Loucy (cell line): ENCODE data around the gene C9orf153.

Experiments
- CTCF ChIP-seq: fragments of 200-600 bp; sonication (generic); conservative IDR thresholded peaks from 2 replicates; pipeline ENCODE4 v1.5.1; 2014; ENCODE audit warnings: mild to moderate bottlenecking, antibody characterized with exemption, low read length
- EZH2phosphoT487 ChIP-seq: fragments of 200-600 bp; IDR thresholded peaks from 2 replicates; pipeline ENCODE4 v1.6.1; 2018; ENCODE audit warnings: antibody characterized with exemption, mild to moderate bottlenecking, moderate library complexity, borderline replicate concordance

GRCh38 chr9:86181379-86182315 is 77.8 kb downstream of the C9orf153 start:
- TF ChIP-seq CTCF: no peak
- TF ChIP-seq EZH2phosphoT487: no peak
